B cell (primary cell): ENCODE measurements around the gene TMEM231. TPM values are rescaled to one million over a fixed set of nuclear protein-coding genes. Genes with fewer than 3 reads are reported as not detected.
A peak's percentile ranks its signal among the peaks of the same experiment; 100 is the strongest.

ENCODE experiments used
- ATAC-seq: fragments of 200-7000 bp; cut with Tn5 transposase; one replicate; pipeline ENCODE4 v1.10.0; 2021; ENCODE audit warnings: low read depth, mild to moderate bottlenecking, moderate number of reproducible peaks, moderate library complexity
- CTCF ChIA-PET: fragments of 350-600 bp; sonication (Branson Sonifier 250); formaldehyde crosslinking; loops from one replicate; lab custom pipeline; 2021; ENCODE audit warnings: antibody characterized with exemption, inconsistent platforms; lab: Charles Lee
- POLR2A ChIA-PET: fragments of 350-600 bp; sonication (Branson Sonifier 250); formaldehyde crosslinking; loops from one replicate; lab custom pipeline; 2021; ENCODE audit warnings: antibody characterized with exemption; lab: Charles Lee
- DNase-seq: peaks from one replicate; pipeline ENCODE4 v3.0.0; 2013
- H2AFZ ChIP-seq: 2 replicates; pipeline ENCODE4 v1.6.1; 2012; ENCODE audit warnings: mild to moderate bottlenecking, low read depth, low read length; ENCODE audit not compliant: insufficient read depth, poor library complexity, severe bottlenecking
- H3K27ac ChIP-seq, 2 donors: 1 replicate in 1 of 2; 2 replicates in 1 of 2; pipeline ENCODE4 v1.5.1; 2012 to 2013; ENCODE audit warnings: low read length in 2 of 2, mild to moderate bottlenecking in 2 of 2, moderate library complexity in 1 of 2
- H3K27me3 ChIP-seq, 4 experiments: fragments of 200-600 bp in 1 of 4; sonication (generic) in 1 of 4; replicated peaks in 1 of 4; 1 replicate in 2 of 4; 2 replicates in 2 of 4; pipeline versions ENCODE4 v1.6.1 to v1.7.0; 2013 to 2016; ENCODE audit warnings: low read length in 3 of 4, mild to moderate bottlenecking in 2 of 4, mixed read lengths in 1 of 4, moderate library complexity in 1 of 4; ENCODE audit not compliant: insufficient read depth in 4 of 4, control insufficient read depth in 3 of 4; ENCODE audit errors: control extremely low read depth in 1 of 4
- H3K36me3 ChIP-seq, 2 experiments: replicated peaks in 1 of 2; 1 replicate in 1 of 2; 2 replicates in 1 of 2; pipeline versions ENCODE4 v1.6.1 to v1.7.1; 2013; ENCODE audit warnings: low read length in 1 of 2; ENCODE audit not compliant: insufficient read depth in 2 of 2, control insufficient read depth in 1 of 2; ENCODE audit errors: control extremely low read depth in 1 of 2, extremely low read depth in 1 of 2
- H3K4me1 ChIP-seq, 2 donors: fragments of 200-600 bp in 1 of 2; sonication (generic) in 1 of 2; 1 replicate in 1 of 2; 2 replicates in 1 of 2; pipeline versions ENCODE4 v1.5.1 to v1.6.1; 2013 to 2017; ENCODE audit warnings: low read length in 2 of 2; ENCODE audit not compliant: control insufficient read depth in 2 of 2, insufficient read depth in 2 of 2
- H3K4me2 ChIP-seq: replicated peaks from 2 replicates; pipeline ENCODE3; 2012; ENCODE audit warnings: mild to moderate bottlenecking, low read depth, low read length; ENCODE audit not compliant: poor library complexity, severe bottlenecking
- H3K4me3 ChIP-seq, 5 experiments: fragments of 200-600 bp in 1 of 5; sonication (generic) in 1 of 5; 1 replicate in 3 of 5; 2 replicates in 2 of 5; pipeline versions ENCODE4 v1.5.1 to v1.7.0; 2011 to 2016; ENCODE audit warnings: low read length in 4 of 5, mild to moderate bottlenecking in 4 of 5, low read depth in 2 of 5, control low read depth in 1 of 5, moderate library complexity in 1 of 5; ENCODE audit not compliant: insufficient read depth in 1 of 5; ENCODE audit errors: control extremely low read depth in 1 of 5, extremely low read depth in 1 of 5
- H3K79me2 ChIP-seq: fragments of 200-600 bp; sonication (generic); one replicate; pipeline ENCODE4 v1.6.0; 2016; ENCODE audit warnings: low read length; ENCODE audit not compliant: control insufficient read depth, insufficient read depth
- H3K9ac ChIP-seq: fragments of 200-600 bp; sonication (generic); 2 replicates; pipeline ENCODE4 v1.6.1; 2017; ENCODE audit warnings: mild to moderate bottlenecking, low read length, moderate library complexity
- H3K9me3 ChIP-seq, 3 donors: one replicate each; pipeline versions ENCODE4 v1.6.1 to v1.7.1; 2013; ENCODE audit warnings: low read length in 2 of 3; ENCODE audit not compliant: control insufficient read depth in 2 of 3, insufficient read depth in 1 of 3; ENCODE audit errors: control extremely low read depth in 1 of 3
- H4K20me1 ChIP-seq: 2 replicates; pipeline ENCODE4 v1.6.0; 2012; ENCODE audit warnings: mild to moderate bottlenecking, low read length; ENCODE audit not compliant: insufficient read depth, control insufficient read depth, poor library complexity, severe bottlenecking
- H3K27ac Mint-ChIP-seq: one replicate; pipeline ENCODE4 v1.8.0; 2021; ENCODE audit warnings: mixed read lengths
- H3K27me3 Mint-ChIP-seq: one replicate; pipeline ENCODE4 v1.8.0; 2021; ENCODE audit warnings: mixed read lengths
- H3K4me1 Mint-ChIP-seq: one replicate; pipeline ENCODE4 v1.8.0; 2021; ENCODE audit warnings: mixed read lengths
- H3K4me3 Mint-ChIP-seq: one replicate; pipeline ENCODE4 v1.8.0; 2021; ENCODE audit warnings: mixed read lengths
- H3K9me3 Mint-ChIP-seq: one replicate; pipeline ENCODE4 v1.8.0; 2022; ENCODE audit warnings: mixed read lengths; ENCODE audit not compliant: insufficient read depth
- CTCF ChIP-seq: fragments of 200-600 bp; IDR thresholded peaks from one replicate; pipeline ENCODE4 v1.8.0; 2022; ENCODE audit warnings: antibody characterized with exemption, mild to moderate bottlenecking
- EZH2 ChIP-seq: IDR thresholded peaks from 2 replicates; pipeline ENCODE4 v1.6.1; 2012; ENCODE audit warnings: borderline replicate concordance, low read depth, mild to moderate bottlenecking, moderate library complexity, low read length; ENCODE audit not compliant: insufficient read depth, poor library complexity, severe bottlenecking
- WGBS: methylation state at CpG from one replicate; pipeline ENCODE4 v1.1.5; 2013; ENCODE audit warnings: missing lambda C conversion rate; ENCODE audit not compliant: insufficient coverage; 5-methylcytosine and 5-hydroxymethylcytosine counted together
- intact Hi-C: fragments of 100-400 bp; cut with micrococcal nuclease; formaldehyde crosslinking; loops from one replicate; pipeline ENCODE4 v1.10.0; 2022
- polyA plus RNA-seq: library from polyadenylated mRNA; depleted of rRNA; stranded (reverse); fragments of >200 nt; gene quantifications from 2 replicates; pipeline ENCODE4 v1.2.3, GENCODE V29; 2012
- total RNA-seq, 2 donors: library from RNA; stranded (reverse); fragments of 120-200 nt in 1 of 2; gene quantifications; 1 replicate in 1 of 2; 2 replicates in 1 of 2; pipeline versions ENCODE4 v1.2.3 to v1.2.4, GENCODE V29; 2013 to 2022

Gene TMEM231
- total and polyA plus RNA-seq, 2 donors (not counting 1 experiment from before 2014, with no cell fraction given) = 4.2 to 6.0 TPM

GRCh38 chr16:75494661-75495075 is 61.4 kb downstream of the TMEM231 start:
- Mint-ChIP-seq H3K27me3 (peaks cover 28% of the 10 kb centered on the region), H3K27ac (no peak overlapping the region), H3K9me3 (no peaks in the 10 kb centered on the region), H3K4me1 (peaks cover 11% of the 10 kb centered on the region), H3K4me3 (peak overlapping the region; percentile 78)
- WGBS = 28% methylated on average over 26 of the region's 26 CpGs
- ChIA-PET CTCF (no interaction called here), POLR2A (interaction anchor here (0.6 kb wide), 1 partner anchor 8 kb away, joined by 7 read pairs; no protein-coding TSS in a partner anchor)
- Histone ChIP-seq H3K4me3 (peak overlapping the region in 4 of 5 experiments; percentile 13 to 46 (median 41)), H3K9me3 (peaks cover 0 to 3% (median 0%) of the 10 kb centered on the region in 3 donors), H4K20me1 (no peaks in the 10 kb centered on the region), H3K79me2 (no peaks in the 10 kb centered on the region), H3K4me2 (peak overlapping the region; percentile 75), H3K27me3 (peaks cover 0 to 16% (median 6%) of the 10 kb centered on the region in 4 experiments), H2AFZ (peak overlapping the region; percentile 62), H3K9ac (peak overlapping the region; percentile 45), H3K27ac (no peak overlapping the region), H3K36me3 (no peaks in the 10 kb centered on the region), H3K4me1 (peaks cover 7 to 11% of the 10 kb centered on the region in 2 donors)
- DNase-seq (no peak), ATAC-seq (no peak)
- intact Hi-C loops = no loop called here
- TF ChIP-seq EZH2 = no peak
- TF ChIP-seq CTCF = no peak

- no peak overlapping the region for H2AFZ ChIP-seq
- CTCF ChIA-PET = no interaction called here
Observed at GRCh38 chr16:75494184-75494583, 61.9 kb downstream of the TMEM231 start.

More at GRCh38 chr16:75494184-75494583, 61.9 kb downstream of the TMEM231 start:
- Histone ChIP-seq H3K9ac (no peak overlapping the region), H4K20me1 (no peaks in the 10 kb centered on the region), H3K4me1 (peaks cover 7 to 11% of the 10 kb centered on the region in 2 donors), H3K4me3 (no peak overlapping the region), H3K36me3 (no peaks in the 10 kb centered on the region), H3K27me3 (peaks cover 0 to 16% (median 6%) of the 10 kb centered on the region in 4 experiments), H3K4me2 (peak overlapping the region; percentile 75), H3K79me2 (no peaks in the 10 kb centered on the region), H3K27ac (no peak overlapping the region), H3K9me3 (peaks cover 0 to 3% (median 0%) of the 10 kb centered on the region in 3 donors)
- ATAC-seq (no peak), DNase-seq (no peak)
- POLR2A ChIA-PET = interaction anchor here (0.6 kb wide), 1 partner anchor 8 kb away, joined by 7 read pairs; no protein-coding TSS in a partner anchor
- TF ChIP-seq EZH2 (no peak), CTCF (no peak)
- intact Hi-C loops = no loop called here
- 96% methylated on average over 5 of the region's 5 CpGs for WGBS
- Mint-ChIP-seq H3K27ac (no peak overlapping the region), H3K4me1 (peaks cover 11% of the 10 kb centered on the region), H3K9me3 (no peaks in the 10 kb centered on the region), H3K4me3 (peak overlapping the region; percentile 78), H3K27me3 (peaks cover 28% of the 10 kb centered on the region)
